GM21717 (cell line): ENCODE results near the gene SNX11.
A peak's percentile ranks its signal among the peaks of the same experiment; 100 is the strongest.

Source experiments
- ATAC-seq: cut with Tn5 transposase; IDR thresholded peaks from one replicate; pipeline ENCODE4 v1.9.1; 2021; ENCODE audit warnings: mild to moderate bottlenecking, moderate library complexity; ENCODE audit not compliant: unreplicated experiment

SNX11 gene

GRCh38 chr17:48095611-48096010 lies 12.0 kb upstream of the SNX11 start:
- no peak for ATAC-seq

- no peak for ATAC-seq
Observed at GRCh38 chr17:48100160-48100559, 7.4 kb upstream of the SNX11 start.

GRCh38 chr17:48100591-48101011 lies 7.0 kb upstream of the SNX11 start:
- no peak for ATAC-seq

- ATAC-seq = peak; percentile 79
Observed at GRCh38 chr17:48101012-48101720, 6.4 kb upstream of the SNX11 start, which contains the start of gene CBX1. Gene CBX1 (minus strand): TSS chr17:48101478. CDS start chr17:48077004, 24,474 bp downstream.

GRCh38 chr17:48102043-48102750 lies 5.4 kb upstream of the SNX11 start:
- ATAC-seq = no peak

GRCh38 chr17:48102798-48103715 lies 4.5 kb upstream of the SNX11 start:
- no peak for ATAC-seq

GRCh38 chr17:48104440-48104839 lies 3.1 kb upstream of the SNX11 start:
- ATAC-seq = no peak

GRCh38 chr17:48106802-48107136 lies 797 bp upstream of the SNX11 start:
- ATAC-seq = no peak

- ATAC-seq = no peak
Observed at GRCh38 chr17:48110761-48111160, 3.2 kb downstream of the SNX11 start.

- no peak for ATAC-seq
Observed at GRCh38 chr17:48111937-48112241, 4.3 kb downstream of the SNX11 start.

GRCh38 chr17:48113201-48113676 lies 5.7 kb downstream of the SNX11 start:
- no peak for ATAC-seq

GRCh38 chr17:48121923-48122664 lies 14.5 kb downstream of the SNX11 start:
- no peak for ATAC-seq

- no peak for ATAC-seq
Observed at GRCh38 chr17:48122665-48123045, 15.1 kb downstream of the SNX11 start.

- ATAC-seq = no peak
Observed at GRCh38 chr17:48123111-48123510, 15.5 kb downstream of the SNX11 start.

- ATAC-seq = no peak
Observed at GRCh38 chr17:48123776-48124388, 16.3 kb downstream of the SNX11 start.

GRCh38 chr17:48125829-48126531 lies 18.4 kb downstream of the SNX11 start:
- ATAC-seq = no peak

GRCh38 chr17:48126532-48126850 lies 18.9 kb downstream of the SNX11 start:
- no peak for ATAC-seq

- ATAC-seq = no peak
Observed at GRCh38 chr17:48127371-48128051, 19.9 kb downstream of the SNX11 start.

- ATAC-seq = no peak
Observed at GRCh38 chr17:48128400-48128799, 20.8 kb downstream of the SNX11 start.
